Natural killer cell treated with Interleukin-12 subunit alpha and Interleukin-12 subunit beta and Interleukin-15 and Interleukin-18, amount 100 ng/mL, for 72 hours (primary cell): ENCODE results near the gene VPS37B. TPM values are rescaled to one million over a fixed set of nuclear protein-coding genes. Genes with fewer than 3 reads are reported as not detected.
"Not testable (repeated sequence)": the region's sequence is repeated elsewhere in the genome, so short reads cannot be mapped to it uniquely, and the experiment has no call there.

Source experiments
- ATAC-seq, 2 donors: fragments of 150-1000 bp; cut with Tn5 transposase in 1 of 2; sonication (Bioruptor Pico), chemical (Tn5 transposase) in 1 of 2; 2 replicates each; pipeline ENCODE4 v1.10.0; 2021
- DNase-seq: peaks from one replicate; pipeline ENCODE4 v3.0.0; 2022; ENCODE audit warnings: low spot score
- H3K27ac Mint-ChIP-seq, 2 donors: 1 replicate in 1 of 2; 2 replicates in 1 of 2; pipeline ENCODE4 v1.8.0; 2022; ENCODE audit warnings: mixed read lengths in 2 of 2, mild to moderate bottlenecking in 1 of 2, moderate library complexity in 1 of 2
- H3K27me3 Mint-ChIP-seq, 2 donors: 1 replicate in 1 of 2; 2 replicates in 1 of 2; pipeline ENCODE4 v1.8.0; 2022; ENCODE audit warnings: mixed read lengths in 2 of 2
- H3K36me3 Mint-ChIP-seq: one replicate; pipeline ENCODE4 v1.8.0; 2022; ENCODE audit warnings: mixed read lengths
- H3K4me1 Mint-ChIP-seq, 2 donors: 1 replicate in 1 of 2; 2 replicates in 1 of 2; pipeline ENCODE4 v1.8.0; 2022; ENCODE audit warnings: low read depth in 2 of 2, mixed read lengths in 2 of 2, mild to moderate bottlenecking in 1 of 2
- H3K4me3 Mint-ChIP-seq: one replicate; pipeline ENCODE4 v1.8.0; 2022; ENCODE audit warnings: mixed read lengths
- H3K9me3 Mint-ChIP-seq: 2 replicates; pipeline ENCODE4 v1.8.0; 2022; ENCODE audit warnings: mixed read lengths
- total RNA-seq, 2 donors: library from RNA; stranded (reverse); gene quantifications; one replicate each; pipeline ENCODE4 v1.2.3, GENCODE V29; 2022

Gene VPS37B
- total RNA-seq, 2 donors from 2014 or later = 42.6 to 46.9 TPM

- no peaks in the 10 kb centered on the region for H3K36me3 Mint-ChIP-seq
These were observed 12.9 kb downstream of the VPS37B start for GRCh38 chr12:122882908-122883558.

GRCh38 chr12:122880668-122881067 lies 15.3 kb downstream of the VPS37B start:
- Mint-ChIP-seq H3K27ac (peak overlapping the region; percentile 16 to 62), H3K4me1 (peaks cover 75 to 86% of the 10 kb centered on the region in 2 donors), H3K9me3 (no peaks in the 10 kb centered on the region), H3K36me3 (no peaks in the 10 kb centered on the region), H3K4me3 (peak overlapping the region; percentile 28), H3K27me3 (no peaks in the 10 kb centered on the region)
- DNase-seq = no peak
- ATAC-seq = peak; percentile 41 to 69

More at GRCh38 chr12:122882908-122883558, 12.9 kb downstream of the VPS37B start:
- Mint-ChIP-seq H3K27me3 (no peaks in the 10 kb centered on the region), H3K4me1 (peaks cover 73 to 80% of the 10 kb centered on the region in 2 donors), H3K4me3 (peak overlapping the region; percentile 66), H3K9me3 (no peaks in the 10 kb centered on the region), H3K27ac (peak overlapping the region; percentile 38 to 82)
- peak; percentile 52 for ATAC-seq
- DNase-seq = no peak

- Mint-ChIP-seq H3K36me3 (no peaks in the 10 kb centered on the region), H3K4me3 (peak overlapping the region; percentile 28), H3K27me3 (no peaks in the 10 kb centered on the region), H3K9me3 (no peaks in the 10 kb centered on the region), H3K4me1 (peaks cover 78 to 90% of the 10 kb centered on the region in 2 donors), H3K27ac (peak overlapping the region; percentile 16 to 62)
- ATAC-seq (no peak), DNase-seq (no peak)
These were observed 15.7 kb downstream of the VPS37B start for GRCh38 chr12:122880155-122880667.

- ATAC-seq = peak; percentile 23 to 25
- H3K27ac Mint-ChIP-seq = peak overlapping the region; percentile 62 to 85
- peaks cover 79 to 89% of the 10 kb centered on the region in 2 donors for H3K4me1 Mint-ChIP-seq
- no peak for DNase-seq
- H3K27me3 Mint-ChIP-seq = no peaks in the 10 kb centered on the region
- no peaks in the 10 kb centered on the region for H3K36me3 Mint-ChIP-seq
- peak overlapping the region; percentile 60 for H3K4me3 Mint-ChIP-seq
- H3K9me3 Mint-ChIP-seq = no peaks in the 10 kb centered on the region
These were observed 16.9 kb downstream of the VPS37B start for GRCh38 chr12:122878780-122879612.

- no peaks in the 10 kb centered on the region for H3K9me3 Mint-ChIP-seq
- peak overlapping the region in 1 of 2 donors; percentile 85 for H3K27ac Mint-ChIP-seq
- H3K27me3 Mint-ChIP-seq = no peaks in the 10 kb centered on the region
- H3K4me3 Mint-ChIP-seq = peak overlapping the region; percentile 42
- H3K36me3 Mint-ChIP-seq = no peaks in the 10 kb centered on the region
- H3K4me1 Mint-ChIP-seq = peaks cover 80 to 89% of the 10 kb centered on the region in 2 donors
- ATAC-seq (no peak), DNase-seq (no peak)
These were observed 19.2 kb downstream of the VPS37B start for GRCh38 chr12:122876731-122877130.

GRCh38 chr12:122876281-122876680 lies 19.6 kb downstream of the VPS37B start:
- peaks cover 80 to 91% of the 10 kb centered on the region in 2 donors for H3K4me1 Mint-ChIP-seq
- H3K9me3 Mint-ChIP-seq, H3K36me3 Mint-ChIP-seq, DNase-seq, H3K27me3 Mint-ChIP-seq, ATAC-seq: not testable (repeated sequence)
- peak overlapping the region; percentile 42 for H3K4me3 Mint-ChIP-seq
- H3K27ac Mint-ChIP-seq = peak overlapping the region; percentile 39 to 85

GRCh38 chr12:122875590-122876220 lies 20.2 kb downstream of the VPS37B start:
- H3K4me3 Mint-ChIP-seq = peak overlapping the region; percentile 42
- no peaks in the 10 kb centered on the region for H3K27me3 Mint-ChIP-seq

GRCh38 chr12:122874081-122874480 lies 21.8 kb downstream of the VPS37B start:
- no peak for ATAC-seq
- Mint-ChIP-seq H3K27me3 (no peaks in the 10 kb centered on the region), H3K9me3 (no peaks in the 10 kb centered on the region), H3K4me3 (no peak overlapping the region), H3K4me1 (peaks cover 73 to 79% of the 10 kb centered on the region in 2 donors), H3K27ac (peak overlapping the region in 1 of 2 donors; percentile 66), H3K36me3 (no peaks in the 10 kb centered on the region)
- no peak for DNase-seq

More at GRCh38 chr12:122875590-122876220, 20.2 kb downstream of the VPS37B start:
- H3K4me1 Mint-ChIP-seq = peaks cover 77 to 91% of the 10 kb centered on the region in 2 donors
- H3K9me3 Mint-ChIP-seq = no peaks in the 10 kb centered on the region
- DNase-seq = no peak
- peak overlapping the region; percentile 39 to 85 for H3K27ac Mint-ChIP-seq
- no peaks in the 10 kb centered on the region for H3K36me3 Mint-ChIP-seq
- no peak for ATAC-seq

GRCh38 chr12:122873540-122873939 lies 22.4 kb downstream of the VPS37B start:
- peak overlapping the region; percentile 28 for H3K4me3 Mint-ChIP-seq
- H3K27ac Mint-ChIP-seq = peak overlapping the region in 1 of 2 donors; percentile 22
- ATAC-seq (no peak), DNase-seq (no peak)
- no peaks in the 10 kb centered on the region for H3K9me3 Mint-ChIP-seq
- H3K36me3 Mint-ChIP-seq = no peaks in the 10 kb centered on the region
- H3K4me1 Mint-ChIP-seq = peaks cover 73 to 79% of the 10 kb centered on the region in 2 donors
- no peaks in the 10 kb centered on the region for H3K27me3 Mint-ChIP-seq

- Mint-ChIP-seq H3K9me3 (no peaks in the 10 kb centered on the region), H3K4me3 (peak overlapping the region; percentile 89), H3K4me1 (peaks cover 70 to 72% of the 10 kb centered on the region in 2 donors), H3K36me3 (no peaks in the 10 kb centered on the region), H3K27me3 (no peaks in the 10 kb centered on the region), H3K27ac (peak overlapping the region; percentile 22 to 65)
- ATAC-seq = no peak
- DNase-seq = no peak
These were observed 23.0 kb downstream of the VPS37B start for GRCh38 chr12:122872815-122873361.

- Mint-ChIP-seq H3K9me3 (no peaks in the 10 kb centered on the region), H3K27ac (peak overlapping the region; percentile 30 to 65), H3K4me3 (peak overlapping the region; percentile 89), H3K36me3 (no peaks in the 10 kb centered on the region), H3K4me1 (peaks cover 64% of the 10 kb centered on the region in 2 donors), H3K27me3 (no peaks in the 10 kb centered on the region)
- ATAC-seq = peak; percentile 84 to 88
- DNase-seq = peak; percentile 77
These were observed 23.8 kb downstream of the VPS37B start for GRCh38 chr12:122871851-122872780.

GRCh38 chr12:122870867-122871664 lies 24.9 kb downstream of the VPS37B start:
- Mint-ChIP-seq H3K27ac (peak overlapping the region; percentile 30 to 65), H3K36me3 (no peaks in the 10 kb centered on the region), H3K4me3 (peak overlapping the region; percentile 89), H3K27me3 (no peaks in the 10 kb centered on the region), H3K4me1 (peaks cover 56 to 58% of the 10 kb centered on the region in 2 donors), H3K9me3 (no peaks in the 10 kb centered on the region)
- no peak for ATAC-seq
- no peak for DNase-seq
